Keratinocyte (primary cell): ENCODE results near the gene SURF4. TPM values are rescaled to one million over a fixed set of nuclear protein-coding genes. Genes with fewer than 3 reads are reported as not detected.

Experiments
- DNase-seq: peaks from one replicate; pipeline ENCODE4 v3.0.0-alpha.2; 2011; ENCODE audit warnings: low read depth, missing footprints, low spot score
- FAIRE-seq: peaks from 2 replicates; lab custom pipeline; 2011; peaks lifted over from hg19 to GRCh38; lab: Jason Lieb, UNC
- H2AFZ ChIP-seq: 2 replicates; pipeline ENCODE4 v1.6.0; 2012; ENCODE audit warnings: low read length, control low read depth, inconsistent platforms; ENCODE audit not compliant: control insufficient read depth
- H3K27ac ChIP-seq: 2 replicates; pipeline ENCODE4 v1.5.1; 2011; ENCODE audit warnings: low read length; ENCODE audit not compliant: control insufficient read depth, insufficient read depth
- H3K27me3 ChIP-seq: 3 replicates; pipeline ENCODE4 v1.6.0; 2011; ENCODE audit warnings: low read length; ENCODE audit not compliant: control insufficient read depth, insufficient read depth; ENCODE audit errors: extremely low read depth
- H3K36me3 ChIP-seq, 2 experiments: 2 replicates in 1 of 2; 3 replicates in 1 of 2; pipeline ENCODE4 v1.5.1; 2011; ENCODE audit warnings: low read length in 2 of 2, mild to moderate bottlenecking in 1 of 2; ENCODE audit not compliant: control insufficient read depth in 2 of 2, insufficient read depth in 2 of 2; ENCODE audit errors: extremely low read depth in 1 of 2
- H3K4me1 ChIP-seq: 3 replicates; pipeline ENCODE4 v1.5.1; 2011; ENCODE audit warnings: low read length; ENCODE audit not compliant: control insufficient read depth, insufficient read depth; ENCODE audit errors: extremely low read depth
- H3K4me2 ChIP-seq: 3 replicates; pipeline ENCODE4 v1.6.0; 2011; ENCODE audit warnings: low read depth, low read length; ENCODE audit not compliant: control insufficient read depth, insufficient read depth; ENCODE audit errors: extremely low read depth
- H3K4me3 ChIP-seq, 3 experiments: fragments of 200-600 bp in 1 of 3; sonication (generic) in 1 of 3; 2 replicates in 2 of 3; 3 replicates in 1 of 3; pipeline ENCODE4 v1.5.1; 2011 to 2016; ENCODE audit warnings: low read length in 3 of 3, mild to moderate bottlenecking in 3 of 3, control low read depth in 2 of 3, inconsistent platforms in 1 of 3, low read depth in 1 of 3, mixed read lengths in 1 of 3, mixed run types in 1 of 3, moderate library complexity in 1 of 3; ENCODE audit not compliant: control insufficient read depth in 2 of 3, insufficient read depth in 2 of 3; ENCODE audit errors: extremely low read depth in 1 of 3
- H3K79me2 ChIP-seq: 2 replicates; pipeline ENCODE4 v1.6.0; 2012; ENCODE audit warnings: low read length; ENCODE audit not compliant: control insufficient read depth, insufficient read depth
- H3K9ac ChIP-seq: 3 replicates; pipeline ENCODE4 v1.6.0; 2011; ENCODE audit warnings: low read length; ENCODE audit not compliant: control insufficient read depth, insufficient read depth; ENCODE audit errors: extremely low read depth
- H3K9me1 ChIP-seq: 3 replicates; pipeline ENCODE4 v1.6.0; 2011; ENCODE audit warnings: low read length; ENCODE audit not compliant: control insufficient read depth, insufficient read depth; ENCODE audit errors: extremely low read depth
- H3K9me3 ChIP-seq: 2 replicates; pipeline ENCODE4 v1.5.1; 2012; ENCODE audit warnings: low read depth, low read length; ENCODE audit not compliant: control insufficient read depth
- H4K20me1 ChIP-seq: 3 replicates; pipeline ENCODE4 v1.6.0; 2011; ENCODE audit warnings: low read length; ENCODE audit not compliant: control insufficient read depth, insufficient read depth; ENCODE audit errors: extremely low read depth
- CTCF ChIP-seq, 3 experiments: IDR thresholded peaks in 1 of 3; conservative IDR thresholded peaks in 1 of 3; optimal IDR thresholded peaks in 1 of 3; 2 replicates in 2 of 3; 3 replicates in 1 of 3; pipeline versions ENCODE3 to v1.5.1; 2011; ENCODE audit warnings: low read length in 3 of 3, mild to moderate bottlenecking in 3 of 3, moderate library complexity in 2 of 3, control low read depth in 1 of 3, inconsistent platforms in 1 of 3; ENCODE audit not compliant: insufficient read depth in 2 of 3; ENCODE audit errors: extremely low read depth in 1 of 3
- EZH2 ChIP-seq: IDR thresholded peaks from one replicate; pipeline ENCODE4 v1.6.1; 2012; ENCODE audit warnings: inconsistent platforms, mild to moderate bottlenecking, low read length, moderate library complexity
- dilution Hi-C: fragments of 300-500 bp; cut with MboI; formaldehyde crosslinking; loops from one replicate; pipeline ENCODE4 v1.7.0; 2020; ENCODE audit warnings: low sequenced_read_pairs; ENCODE audit not compliant: extremely low pct_ligation_motif_present
- polyA plus RNA-seq, 5 experiments: library from polyadenylated mRNA; depleted of rRNA in 3 of 5; stranded (reverse) in 3 of 5; stranded (forward) in 1 of 5; unstranded in 1 of 5; fragments of >200 nt; gene quantifications; 1 replicate in 1 of 5; 2 replicates in 3 of 5; 3 replicates in 1 of 5; pipeline versions ENCODE4 v1.2.1 to v1.2.3, GENCODE V29; 2011 to 2012; ENCODE audit warnings: missing spikeins in 2 of 5, low read depth in 1 of 5, low replicate concordance in 1 of 5

SURF4 gene
- polyA plus RNA-seq, 1 donor (not counting 4 experiments of a cell fraction or from before 2014, with no cell fraction given), result 153 TPM

GRCh38 chr9:133406480-133407307 lies 30.8 kb upstream of the SURF4 start:
- Histone ChIP-seq H3K4me2 (no peak overlapping the region), H3K9me3 (no peaks in the 10 kb centered on the region), H3K9me1 (no peaks in the 10 kb centered on the region), H3K4me1 (no peaks in the 10 kb centered on the region), H3K4me3 (no peak overlapping the region), H4K20me1 (peaks cover 4% of the 10 kb centered on the region), H3K79me2 (no peaks in the 10 kb centered on the region), H3K27ac (no peak overlapping the region), H3K27me3 (no peaks in the 10 kb centered on the region), H3K36me3 (peaks cover 31 to 34% of the 10 kb centered on the region in 2 experiments), H3K9ac (no peak overlapping the region), H2AFZ (no peak overlapping the region)
- TF ChIP-seq EZH2 (no peak), CTCF (optimal IDR thresholded peaks at IDR 0.05 in 1 of 3, IDR thresholded peaks at IDR 0.05 in 1 of 3, conservative IDR thresholded peaks at IDR 0.05 in 1 of 3; ENCODE audit: extremely low read depth in 1 of 3, insufficient read depth in 2 of 3, low read length in 3 of 3) (peak; percentile 92 to 100 (median 98))
- FAIRE-seq (peak; percentile 36), DNase-seq (no peak)
- dilution Hi-C loops, result no loop called here

GRCh38 chr9:133405508-133406438 lies 29.9 kb upstream of the SURF4 start:
- Histone ChIP-seq H3K4me2 (no peak overlapping the region), H3K4me3 (no peak overlapping the region), H3K9ac (no peak overlapping the region), H3K4me1 (no peaks in the 10 kb centered on the region), H3K79me2 (no peaks in the 10 kb centered on the region), H3K36me3 (peaks cover 27 to 32% of the 10 kb centered on the region in 2 experiments), H3K9me1 (no peaks in the 10 kb centered on the region), H2AFZ (no peak overlapping the region), H3K9me3 (no peaks in the 10 kb centered on the region), H4K20me1 (peaks cover 4% of the 10 kb centered on the region), H3K27ac (no peak overlapping the region), H3K27me3 (no peaks in the 10 kb centered on the region)
- FAIRE-seq, result no peak
- no peak for DNase-seq
- no peak for TF ChIP-seq EZH2
- no peak for TF ChIP-seq CTCF (optimal IDR thresholded peaks at IDR 0.05 in 1 of 3, IDR thresholded peaks at IDR 0.05 in 1 of 3, conservative IDR thresholded peaks at IDR 0.05 in 1 of 3; ENCODE audit: extremely low read depth in 1 of 3, insufficient read depth in 2 of 3, low read length in 3 of 3)
- dilution Hi-C loops, result no loop called here
